Stimulated activated CD4-positive, alpha-beta T cell treated with anti-CD3 and anti-CD28 coated beads, Interleukin-2, amount 100 ng/mL, for 4 hours (primary cell): ENCODE results near the gene COLQ.
"Not testable (repeated sequence)": the region's sequence is repeated elsewhere in the genome, so short reads cannot be mapped to it uniquely, and the experiment has no call there.

Source experiments
- DNase-seq: peaks from one replicate; pipeline ENCODE4 v3.0.0-alpha.2; 2020; ENCODE audit warnings: low read depth

The COLQ gene

DNA sequence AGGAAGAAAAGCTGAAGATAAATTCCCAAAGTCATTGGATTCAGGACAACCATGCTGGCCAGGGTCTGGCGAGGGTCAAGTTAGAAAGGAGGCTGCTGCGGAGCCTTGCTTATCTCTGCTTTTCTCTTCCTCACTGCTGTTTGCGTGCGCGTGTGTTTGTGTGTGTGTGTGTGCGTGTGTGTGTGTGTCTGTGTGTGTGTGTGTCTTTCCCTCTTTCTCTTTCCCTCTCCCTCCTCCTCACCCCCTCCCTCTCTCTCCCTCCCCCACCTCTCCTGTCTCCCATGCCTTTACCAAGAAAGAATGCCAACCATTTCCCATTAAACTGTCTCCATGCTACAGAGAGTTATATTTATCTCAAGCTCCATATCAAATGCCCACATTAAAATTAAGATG is at the start of gene COLQ:
Gene COLQ (minus strand): TSS at position 134 of the 393 bp plus-strand sequence. CDS start 81 bp downstream, at position 53.
- no peak for DNase-seq

DNA sequence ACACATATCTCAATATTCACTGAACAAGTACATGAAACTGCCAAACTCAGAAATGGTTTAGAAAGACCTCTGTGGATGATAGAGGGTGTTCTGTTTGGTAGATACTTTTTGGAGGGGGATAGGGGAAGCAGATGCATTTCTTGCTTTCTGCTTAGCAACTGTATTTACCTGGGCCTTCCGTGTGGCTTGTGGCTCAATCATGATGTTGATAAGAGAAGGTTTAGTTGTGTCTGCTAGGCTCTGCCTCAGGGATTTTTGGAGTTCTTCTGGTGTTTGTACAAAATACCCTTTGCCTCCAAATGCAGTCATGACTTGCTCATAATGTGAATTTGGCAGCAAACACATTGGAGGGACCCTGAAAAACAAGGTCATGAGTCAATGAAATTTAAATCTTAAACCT is 41.7 kb upstream of the COLQ start:
- no peak for DNase-seq

- DNase-seq: no peak
Observed at GRCh38 chr3:15562560-15562959, 41.1 kb upstream of the COLQ start.

DNA sequence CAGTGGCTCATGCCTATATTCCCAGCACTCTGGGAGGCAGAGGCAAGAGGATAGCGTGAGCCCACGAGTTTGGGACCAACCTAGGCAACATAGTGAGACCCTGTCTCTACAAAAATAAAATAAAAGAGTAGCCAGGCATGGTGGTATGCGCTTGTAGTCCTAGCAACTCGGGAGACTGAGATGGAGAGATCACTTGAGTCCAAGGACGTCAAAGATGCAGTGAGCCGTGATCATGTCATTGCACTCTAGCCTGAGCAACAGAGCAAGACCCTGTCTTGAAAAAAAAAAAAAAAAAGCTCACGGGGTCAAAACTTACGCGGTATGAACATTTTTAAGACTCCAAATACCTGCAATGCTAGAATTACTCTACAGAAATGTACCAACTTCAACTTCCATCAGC is 37.1 kb upstream of the COLQ start:
- no peak for DNase-seq

- DNase-seq: peak; percentile 35
Observed at GRCh38 chr3:15557511-15557946, 36.0 kb upstream of the COLQ start.

GRCh38 chr3:15556512-15556911 is 35.0 kb upstream of the COLQ start:
- no peak for DNase-seq

DNA sequence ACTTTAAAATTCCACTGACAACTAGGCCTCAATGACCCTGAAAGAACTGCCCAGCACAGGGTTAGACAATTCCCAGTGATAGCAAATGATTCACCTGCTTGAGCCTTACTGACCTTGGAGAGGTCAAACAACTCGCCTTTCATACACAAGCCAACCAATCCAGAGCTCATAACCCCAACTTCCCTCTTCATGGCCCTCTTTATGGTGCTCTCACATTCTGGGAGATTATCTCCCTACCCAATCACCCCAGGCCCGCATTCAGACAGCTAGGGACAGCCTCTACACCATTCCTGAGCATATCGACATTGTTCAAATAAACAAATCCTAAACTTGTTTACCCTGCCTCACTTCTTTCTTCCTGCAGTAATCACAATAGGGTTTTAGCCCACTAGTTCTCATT is 32.2 kb upstream of the COLQ start:
- no peak for DNase-seq

GRCh38 chr3:15551902-15552301 is 30.4 kb upstream of the COLQ start:
- no peak for DNase-seq

- no peak for DNase-seq
Observed at GRCh38 chr3:15549846-15550245, 28.3 kb upstream of the COLQ start.

GRCh38 chr3:15542614-15543013 is 21.1 kb upstream of the COLQ start:
- DNase-seq: no peak

DNA sequence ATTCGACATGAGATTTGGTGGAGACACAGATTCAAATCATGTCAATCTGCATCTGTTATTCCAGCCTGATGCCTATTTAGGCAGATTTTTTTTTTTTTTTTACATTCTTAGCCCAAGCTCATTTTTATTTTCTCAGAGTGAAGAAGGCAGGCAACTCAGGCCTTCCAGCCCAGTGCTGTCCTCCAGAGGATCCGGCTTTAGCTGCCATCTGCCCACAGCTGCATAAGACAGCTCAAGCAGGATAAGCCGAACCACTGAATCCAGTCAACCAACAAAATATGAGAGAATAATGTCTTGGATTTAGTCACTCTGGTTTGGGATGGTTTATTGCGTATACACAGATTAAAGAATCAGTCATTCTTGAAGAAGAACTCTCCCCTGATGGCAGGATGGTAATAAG is 19.9 kb upstream of the COLQ start:
- no peak for DNase-seq

DNA sequence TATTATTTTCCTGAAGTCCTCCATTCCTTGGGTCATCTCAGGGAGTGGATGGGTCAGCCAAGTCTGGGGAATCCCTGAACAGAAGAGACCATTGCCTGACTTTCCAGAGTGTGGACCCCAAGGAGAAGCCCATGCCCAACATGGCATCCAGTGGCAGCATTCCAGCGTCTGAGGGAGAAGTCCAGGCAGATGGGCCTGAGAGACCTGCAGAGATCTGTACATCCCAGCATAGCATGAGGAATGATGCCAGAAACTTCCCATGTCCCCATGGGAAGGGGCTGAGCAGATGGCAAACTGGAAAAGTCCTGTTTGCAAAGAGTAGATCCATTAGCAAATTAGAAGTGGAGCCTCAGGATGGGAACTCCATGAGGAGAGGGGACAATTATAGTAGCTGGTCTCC is 17.6 kb upstream of the COLQ start:
- DNase-seq: no peak

DNA sequence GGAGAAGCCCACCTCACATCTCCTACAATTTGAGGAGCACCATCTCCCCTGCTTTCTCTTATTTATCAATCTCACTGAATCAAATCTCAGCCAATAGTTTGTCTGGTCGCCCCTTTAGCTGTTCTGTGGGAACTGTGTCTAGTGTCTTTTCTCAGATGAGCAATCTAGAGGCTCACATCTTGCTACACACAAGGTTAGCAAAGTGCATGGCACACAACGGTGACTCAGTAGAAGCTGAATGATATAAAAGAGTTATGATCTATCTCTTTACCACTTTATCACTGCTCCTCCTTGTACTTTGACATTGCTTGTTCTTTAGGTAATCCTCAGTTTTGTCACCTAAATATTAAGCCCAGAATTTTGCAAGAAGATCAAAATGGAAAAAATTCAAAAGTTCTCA is 16.8 kb upstream of the COLQ start:
- no peak for DNase-seq

- no peak for DNase-seq
Observed at GRCh38 chr3:15536856-15537255, 15.3 kb upstream of the COLQ start.

DNA sequence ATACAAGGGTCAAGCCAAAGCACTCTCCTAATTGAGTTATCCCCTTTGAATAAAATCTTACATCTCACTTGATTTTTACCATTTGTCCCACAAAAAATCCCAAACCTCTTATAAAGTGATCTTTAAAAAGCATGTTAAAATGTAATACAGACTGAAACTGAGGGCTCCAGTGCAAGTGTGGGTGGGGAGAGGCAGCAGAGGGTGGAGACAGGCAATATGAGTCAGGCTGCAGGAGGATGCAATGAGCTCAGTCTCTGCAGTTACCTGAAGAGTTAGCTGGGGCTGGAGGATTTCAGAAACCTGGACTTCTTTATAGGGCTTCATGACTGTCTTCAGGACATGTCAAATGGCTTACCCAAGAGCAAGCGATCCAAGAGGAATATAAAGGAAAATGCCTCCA is 14.2 kb upstream of the COLQ start:
- peak; percentile 46 for DNase-seq

- DNase-seq: not testable (repeated sequence)
Observed at GRCh38 chr3:15532614-15533013, 11.1 kb upstream of the COLQ start.

- DNase-seq: no peak
Observed at GRCh38 chr3:15531346-15531745, 9.8 kb upstream of the COLQ start.

- DNase-seq: no peak
Observed at GRCh38 chr3:15528854-15529537, 7.5 kb upstream of the COLQ start.

GRCh38 chr3:15527031-15527459 is 5.5 kb upstream of the COLQ start:
- no peak for DNase-seq

DNA sequence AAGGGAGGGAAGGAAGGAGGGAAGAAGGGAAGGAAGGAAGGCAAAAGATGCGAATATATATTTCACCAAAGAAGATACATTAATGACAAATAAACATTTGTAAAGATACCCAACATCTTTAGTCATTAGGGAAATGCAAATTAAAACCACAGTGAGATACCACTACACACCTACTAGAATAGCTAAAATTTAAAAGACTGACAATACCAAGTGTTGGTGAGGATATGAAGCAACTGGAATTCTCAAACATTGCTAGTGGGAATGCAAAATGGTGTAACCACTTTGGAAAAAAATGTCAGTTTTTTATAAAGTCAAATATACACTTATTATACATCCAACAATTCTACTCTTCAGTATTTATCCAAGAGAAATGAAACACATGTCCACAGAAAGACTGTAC is 4.3 kb upstream of the COLQ start:
- DNase-seq: no peak

DNA sequence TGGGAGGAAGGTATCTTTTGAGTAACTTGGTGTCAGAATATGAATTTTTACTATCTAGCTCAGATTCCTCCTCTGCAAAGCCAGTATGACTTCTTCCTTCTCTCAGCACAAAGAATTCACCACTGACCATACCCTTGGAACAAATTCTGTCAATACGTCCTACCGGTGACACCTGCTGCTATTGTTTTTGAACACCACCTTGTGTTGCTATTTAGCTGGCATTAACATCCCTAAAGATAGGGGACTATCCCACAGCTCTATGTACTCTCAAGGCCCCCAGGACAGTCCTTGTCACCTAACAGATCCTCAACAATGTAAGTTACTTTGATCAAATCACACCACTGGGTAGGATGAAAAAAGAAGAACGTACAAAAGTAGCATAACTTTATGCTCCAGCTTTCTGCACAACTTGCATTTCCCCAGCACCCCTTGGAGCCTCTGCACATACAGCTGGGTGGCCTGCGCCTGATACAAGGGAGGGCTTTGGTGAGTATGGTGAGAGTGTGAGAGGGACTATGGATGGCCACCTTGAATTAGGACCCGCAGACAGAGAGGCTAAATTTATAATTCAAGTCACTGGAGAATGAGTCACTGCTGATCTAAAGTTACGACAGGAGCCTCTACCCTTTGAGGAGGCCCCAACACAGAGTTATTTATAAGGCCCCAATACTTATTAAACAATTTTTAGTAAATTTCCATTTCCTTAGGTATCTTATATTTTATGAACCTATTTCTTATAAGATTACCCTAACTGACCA is 2.3 kb upstream of the COLQ start:
- DNase-seq: no peak

GRCh38 chr3:15522016-15522415 is 510 bp upstream of the COLQ start:
- no peak for DNase-seq

GRCh38 chr3:15520804-15521572 is 518 bp downstream of the COLQ start:
- no peak for DNase-seq
